GM19328 (cell line): ENCODE measurements around the gene ZNF512.
"Not testable (repeated sequence)": the region's sequence is repeated elsewhere in the genome, so short reads cannot be mapped to it uniquely, and the experiment has no call there.

Experiments used
- ATAC-seq: cut with Tn5 transposase; IDR thresholded peaks from one replicate; pipeline ENCODE4 v1.9.1; 2021; ENCODE audit warnings: mild to moderate bottlenecking, moderate library complexity; ENCODE audit not compliant: unreplicated experiment

The ZNF512 gene

GRCh38 chr2:27582695-27583389 lies at the start of gene ZNF512:
Gene ZNF512 (plus strand): TSS chr2:27583042. CDS start chr2:27583113, 71 bp downstream.
- peak; percentile 89 for ATAC-seq

GRCh38 chr2:27537287-27537686 lies 45.6 kb upstream of the ZNF512 start:
- no peak for ATAC-seq

GRCh38 chr2:27538839-27539450 lies 43.9 kb upstream of the ZNF512 start:
- not testable (repeated sequence) for ATAC-seq

- ATAC-seq: not testable (repeated sequence)
These were observed 43.2 kb upstream of the ZNF512 start for GRCh38 chr2:27539649-27540048.

GRCh38 chr2:27544143-27544821 lies 38.6 kb upstream of the ZNF512 start:
- no peak for ATAC-seq

- no peak for ATAC-seq
These were observed 37.3 kb upstream of the ZNF512 start for GRCh38 chr2:27545348-27546141.

GRCh38 chr2:27549303-27549702 lies 33.5 kb upstream of the ZNF512 start:
- no peak for ATAC-seq

- no peak for ATAC-seq
These were observed 31.3 kb upstream of the ZNF512 start for GRCh38 chr2:27551514-27551913.

GRCh38 chr2:27552941-27553340 lies 29.9 kb upstream of the ZNF512 start:
- no peak for ATAC-seq

GRCh38 chr2:27554451-27554850 lies 28.4 kb upstream of the ZNF512 start:
- not testable (repeated sequence) for ATAC-seq

- no peak for ATAC-seq
These were observed 23.6 kb upstream of the ZNF512 start for GRCh38 chr2:27559228-27559627.

GRCh38 chr2:27561060-27561459 lies 21.8 kb upstream of the ZNF512 start:
- no peak for ATAC-seq

GRCh38 chr2:27566628-27567027 lies 16.2 kb upstream of the ZNF512 start:
- ATAC-seq: no peak

- ATAC-seq: no peak
These were observed 13.4 kb upstream of the ZNF512 start for GRCh38 chr2:27569398-27569797.

- ATAC-seq: no peak
These were observed 11.6 kb upstream of the ZNF512 start for GRCh38 chr2:27571197-27571596.

GRCh38 chr2:27571681-27572080 lies 11.2 kb upstream of the ZNF512 start:
- ATAC-seq: no peak

- ATAC-seq: no peak
These were observed 10.4 kb upstream of the ZNF512 start for GRCh38 chr2:27572439-27572838.

- ATAC-seq: no peak
These were observed 9.8 kb upstream of the ZNF512 start for GRCh38 chr2:27572998-27573429.

- ATAC-seq: no peak
These were observed 9.4 kb upstream of the ZNF512 start for GRCh38 chr2:27573452-27573851.

GRCh38 chr2:27581417-27582128 lies 1.3 kb upstream of the ZNF512 start:
- ATAC-seq: no peak
